Activated CD4-positive, alpha-beta T cell treated with anti-CD3 and anti-CD28 coated beads, Interleukin-2, amount 50 U/mL, for 16 hours (primary cell): ENCODE data around the gene GSK3A.
"Not testable (repeated sequence)": the region's sequence is repeated elsewhere in the genome, so short reads cannot be mapped to it uniquely, and the experiment has no call there.

Source experiments
- DNase-seq: peaks from one replicate; pipeline ENCODE4 v3.0.0-alpha.2; 2020

The GSK3A gene

DNA sequence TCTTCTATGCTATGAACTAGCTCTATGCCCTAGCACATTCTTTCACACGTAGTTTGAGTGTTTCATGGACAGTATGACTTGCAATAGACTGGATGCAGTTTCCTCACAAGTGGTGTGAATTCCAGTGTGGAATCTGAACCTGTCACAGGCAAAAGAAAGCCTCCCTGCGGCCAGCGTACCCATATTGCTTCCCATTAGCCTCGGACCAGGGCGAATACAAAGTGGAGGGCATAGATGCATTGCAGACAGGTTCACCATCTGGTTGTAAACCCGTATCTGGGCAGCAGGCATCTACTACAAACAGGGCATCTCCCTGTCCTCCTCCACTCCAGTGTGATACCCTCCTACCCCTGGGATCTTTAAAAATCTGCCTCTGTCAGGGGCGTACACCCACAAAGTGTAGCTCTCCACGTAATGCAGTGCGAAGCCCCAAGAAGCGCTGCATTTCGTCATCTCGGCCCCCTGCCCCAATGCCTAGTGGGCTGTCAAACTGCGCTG lies 25.3 kb upstream of the GSK3A start:
- no peak for DNase-seq

DNA sequence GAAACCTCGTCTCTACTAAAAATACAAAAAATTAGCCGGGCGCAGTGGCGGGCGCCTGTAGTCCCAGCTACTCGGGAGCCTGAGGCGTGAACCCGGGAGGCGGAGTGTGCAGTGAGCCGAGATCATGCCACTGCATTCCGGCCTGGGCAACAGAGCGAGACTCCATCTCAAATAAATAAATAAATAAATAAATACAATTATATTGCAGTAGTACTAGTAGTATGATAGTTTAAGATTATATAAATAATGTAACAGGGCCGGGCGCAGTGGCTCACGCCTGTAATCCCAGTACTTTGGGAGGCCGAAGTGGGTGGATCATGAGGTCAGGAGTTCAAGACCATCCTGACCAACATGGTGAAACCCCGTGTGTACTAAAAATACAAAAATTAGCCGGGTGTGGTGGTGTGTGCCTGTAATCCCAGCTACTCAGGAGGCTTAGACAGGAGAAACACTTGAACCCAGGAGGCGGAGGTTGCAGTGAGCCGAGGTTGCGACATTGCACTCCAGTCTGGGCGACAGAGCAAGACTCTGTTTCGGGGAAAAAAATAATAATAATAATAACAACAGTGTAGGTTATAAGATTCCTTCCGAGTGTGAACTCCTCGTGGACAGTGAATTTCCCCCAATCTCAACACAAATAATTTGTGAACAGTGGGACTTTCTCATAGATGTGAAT lies 24.7 kb upstream of the GSK3A start:
- not testable (repeated sequence) for DNase-seq

DNA sequence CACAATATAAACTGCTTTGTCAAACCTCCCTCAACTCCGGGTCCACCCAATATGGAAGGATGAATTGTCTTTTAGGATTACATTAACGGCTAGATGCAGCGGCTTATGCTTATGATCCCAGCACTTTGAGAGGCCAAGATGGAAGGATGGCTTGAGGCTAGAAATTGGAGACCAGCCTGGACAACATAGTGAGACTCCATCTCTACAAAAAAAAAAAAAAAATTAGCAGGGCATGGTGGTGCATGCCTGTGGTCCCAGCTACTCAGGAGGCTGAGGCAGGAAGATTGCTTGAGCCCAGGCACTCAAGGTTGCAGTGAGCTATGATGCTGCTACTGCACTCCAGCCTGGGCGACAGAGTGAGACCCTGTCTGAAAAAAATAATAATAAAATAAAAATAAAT lies 23.7 kb upstream of the GSK3A start:
- not testable (repeated sequence) for DNase-seq

DNA sequence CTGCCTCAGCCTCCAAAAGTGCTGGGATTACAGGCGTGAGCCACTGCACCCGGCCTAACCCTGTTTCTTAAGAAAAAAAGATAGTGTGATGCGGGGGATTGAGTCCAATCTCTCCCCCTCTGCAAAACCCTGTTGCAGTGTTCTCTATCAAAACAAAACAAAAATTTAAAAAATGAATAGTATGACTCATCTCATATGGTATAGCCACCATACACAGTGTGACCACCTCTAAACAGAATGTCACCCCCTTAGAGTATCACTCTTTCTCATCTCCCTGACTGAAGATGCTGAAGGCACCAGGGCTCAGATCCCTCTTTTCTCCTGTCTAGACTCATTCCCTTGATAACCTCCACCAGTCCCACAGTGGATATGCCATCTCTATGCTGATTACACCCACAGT lies 19.4 kb upstream of the GSK3A start:
- no peak for DNase-seq

DNA sequence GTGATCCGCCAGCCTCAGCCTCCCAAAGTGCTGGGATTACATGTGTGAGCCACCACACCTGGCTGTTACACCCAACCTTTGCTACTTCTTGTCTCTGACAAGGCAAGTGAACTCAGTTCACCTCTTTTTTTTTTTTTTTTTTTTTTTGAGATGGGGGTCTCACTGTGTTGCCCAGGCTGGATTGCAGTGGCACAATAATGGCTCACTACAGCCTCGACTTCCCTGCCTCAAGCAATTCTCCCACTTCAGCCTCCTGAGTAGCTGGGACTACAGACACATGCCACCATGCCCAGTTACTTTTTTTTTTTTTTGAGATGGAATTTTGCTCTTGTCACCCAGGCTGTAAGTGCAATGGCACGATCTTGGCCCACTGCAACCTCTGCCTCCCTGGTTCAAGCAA lies 15.4 kb upstream of the GSK3A start:
- not testable (repeated sequence) for DNase-seq

DNA sequence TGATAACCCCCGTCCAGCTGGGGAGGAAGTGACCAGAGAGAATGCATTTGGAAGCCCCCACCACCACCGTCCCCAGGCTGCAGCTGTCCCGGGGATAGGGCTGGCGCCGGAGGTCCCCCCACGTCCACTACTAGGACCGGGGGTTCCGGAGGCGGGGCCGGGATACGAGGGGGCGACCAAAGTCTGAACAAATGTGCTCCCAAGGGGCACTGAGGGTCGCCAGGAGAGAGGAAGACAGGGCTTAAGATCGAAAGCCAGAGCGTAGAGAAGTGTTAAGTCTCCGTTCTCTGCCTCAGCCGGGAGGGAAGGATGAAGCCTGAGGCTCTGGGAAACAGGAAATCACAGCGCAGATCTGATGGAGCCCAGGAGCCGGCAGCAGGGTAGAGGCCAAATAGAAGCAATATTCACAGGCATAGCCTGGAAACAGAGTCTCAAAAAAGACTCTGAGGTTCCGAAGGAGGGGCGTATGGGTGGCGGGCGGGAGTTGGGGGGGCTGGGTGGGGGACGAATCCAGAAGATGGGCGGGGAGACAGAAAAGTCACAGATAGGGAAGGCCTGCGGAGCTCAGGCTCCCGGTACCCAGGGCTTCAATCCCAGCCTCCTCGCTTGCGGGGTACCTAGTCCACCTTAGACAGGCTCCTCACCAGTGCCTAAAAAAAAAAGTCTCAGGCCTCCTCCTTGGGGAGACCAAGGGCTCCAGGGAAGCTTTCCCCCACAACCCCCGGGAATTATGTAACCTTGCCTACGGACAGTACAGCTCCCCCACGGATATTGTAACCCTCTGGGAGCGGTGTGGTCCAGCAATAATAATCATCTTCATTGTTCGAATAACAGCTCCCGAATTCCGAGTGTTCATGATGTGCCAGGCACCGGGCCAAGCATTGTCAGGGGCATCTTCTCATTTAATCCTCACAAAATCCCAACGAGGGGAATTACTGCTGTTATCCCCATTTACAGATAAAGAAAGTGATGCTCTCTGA lies 13.7 kb upstream of the GSK3A start:
- DNase-seq: no peak

DNA sequence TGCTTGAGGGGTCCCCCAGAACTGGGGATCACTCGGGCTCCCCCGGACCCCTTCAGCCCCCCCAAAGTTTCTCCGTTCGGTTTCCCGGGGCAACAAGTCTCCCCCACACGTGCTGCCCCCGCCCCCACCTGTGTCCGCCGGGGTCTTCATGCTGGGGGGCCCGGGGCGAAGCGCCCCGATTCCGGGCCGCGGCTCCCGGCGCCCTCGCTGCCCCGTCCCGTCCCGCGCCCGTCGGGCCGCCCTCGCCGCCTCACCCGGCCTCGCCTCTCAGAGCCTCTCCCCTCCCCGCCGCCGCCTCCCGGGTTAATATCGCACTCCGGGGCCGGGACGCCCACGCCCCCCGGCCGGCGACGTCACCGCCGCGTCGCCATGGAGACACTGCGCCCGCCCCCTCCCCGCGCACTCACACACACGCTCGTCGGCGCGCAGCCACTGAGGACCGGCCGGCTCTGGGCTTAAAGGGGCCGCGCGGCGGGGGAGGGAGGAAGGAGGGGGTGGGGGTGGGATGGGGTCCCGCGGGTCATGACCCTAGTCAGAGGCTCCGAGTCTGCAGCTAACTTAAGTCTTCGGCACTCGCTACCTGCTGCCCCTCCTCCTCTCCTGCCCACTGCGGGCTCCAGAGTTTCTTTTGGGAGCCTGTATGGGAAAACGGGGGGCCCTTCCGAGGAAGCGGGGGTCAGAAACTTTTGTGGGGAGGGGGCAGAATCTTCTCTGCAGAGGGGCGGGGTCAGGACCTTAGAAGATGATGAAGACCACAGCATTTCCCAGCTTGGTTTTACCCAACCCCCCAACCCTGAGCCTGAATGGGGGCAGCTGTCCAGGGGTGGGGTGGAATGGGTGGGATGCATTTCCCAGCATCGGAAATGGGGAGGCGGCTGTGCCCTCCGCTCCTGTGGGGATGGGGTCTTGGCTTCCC lies 12.7 kb upstream of the GSK3A start, which contains the start of gene ERF:
TSS of gene ERF (minus strand) at position 279 of the 916 bp plus-strand sequence. CDS start at position 150, 129 bp downstream.
- DNase-seq: peak; percentile 92

DNA sequence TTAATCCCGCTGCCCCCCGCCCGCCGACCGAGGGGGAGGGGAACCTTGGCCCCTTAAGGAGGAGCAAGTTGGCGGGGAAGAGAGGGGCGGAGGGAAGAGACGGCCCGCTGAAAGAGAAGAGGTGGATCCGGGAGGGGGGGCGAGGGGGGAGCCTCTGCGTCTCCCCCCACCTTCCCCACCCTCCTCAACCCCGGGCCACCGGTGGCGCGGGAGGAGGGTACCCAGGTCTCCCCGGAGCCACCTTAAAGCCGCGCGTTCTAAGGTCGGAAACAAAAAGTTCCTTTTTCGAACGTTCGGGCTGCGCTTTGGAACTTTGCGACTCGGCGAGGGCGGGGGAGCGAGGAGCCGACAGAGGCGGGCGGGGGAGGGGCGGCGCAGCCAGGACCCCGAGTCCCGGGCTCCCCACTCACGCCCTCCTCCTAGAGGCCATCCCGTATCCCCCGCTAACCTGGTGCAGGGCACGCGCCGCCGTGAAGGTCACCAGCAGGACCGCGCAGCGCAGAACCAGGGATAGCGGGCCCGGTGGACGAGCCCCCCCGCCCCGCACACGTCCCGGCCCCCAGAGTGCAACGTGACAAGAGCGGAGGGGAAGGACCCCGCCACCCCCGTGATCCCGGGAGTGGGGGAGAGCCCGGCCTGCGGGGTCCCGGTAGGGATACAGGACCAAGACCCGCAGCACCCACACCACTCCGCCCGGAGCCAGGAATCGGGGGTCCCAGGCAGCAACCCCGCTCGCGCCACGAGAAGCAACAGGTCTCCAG lies 11.9 kb upstream of the GSK3A start:
- DNase-seq: peak; percentile 70

DNA sequence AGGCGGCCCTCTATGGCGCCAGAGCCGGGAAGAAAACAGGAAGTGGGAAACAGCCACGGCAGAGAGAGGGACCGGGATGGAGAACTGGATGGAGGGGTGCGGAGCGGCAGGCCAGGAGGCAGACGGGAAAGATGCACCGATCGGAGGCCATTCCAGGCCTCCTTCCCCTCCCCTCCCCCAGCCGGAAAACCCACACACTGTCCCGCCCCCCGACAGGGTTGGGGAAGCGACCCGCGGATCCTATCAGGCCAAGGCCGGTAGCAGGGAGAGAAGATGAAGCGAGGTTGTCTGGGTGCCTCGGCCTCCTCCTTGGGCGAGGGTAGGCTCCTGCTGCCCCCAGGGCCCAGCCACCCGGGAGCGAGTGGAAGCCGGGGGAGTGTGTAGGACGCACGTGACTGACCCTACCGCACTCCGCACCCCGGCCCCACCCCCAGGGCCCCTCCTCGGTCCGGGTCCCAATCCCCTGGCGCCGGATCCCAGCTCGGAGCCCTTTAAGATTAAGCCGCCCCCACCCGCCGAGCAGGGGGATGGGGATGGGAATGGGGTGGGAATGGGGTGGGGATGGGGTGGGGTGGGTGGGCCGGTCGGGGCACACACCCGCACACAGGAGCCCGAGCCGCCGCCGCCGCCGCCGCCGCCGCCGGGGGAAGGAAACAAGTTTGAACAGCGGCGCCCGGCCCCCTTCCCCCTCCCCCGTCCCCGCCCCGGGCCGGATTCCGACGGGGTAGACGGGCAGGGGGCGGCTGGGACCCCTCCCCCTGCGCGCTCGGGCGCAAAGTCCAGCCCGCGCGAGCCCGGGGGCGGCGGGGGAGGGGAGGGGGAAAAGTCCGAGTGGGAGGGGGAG lies 11.1 kb upstream of the GSK3A start:
- peak; percentile 64 for DNase-seq

DNA sequence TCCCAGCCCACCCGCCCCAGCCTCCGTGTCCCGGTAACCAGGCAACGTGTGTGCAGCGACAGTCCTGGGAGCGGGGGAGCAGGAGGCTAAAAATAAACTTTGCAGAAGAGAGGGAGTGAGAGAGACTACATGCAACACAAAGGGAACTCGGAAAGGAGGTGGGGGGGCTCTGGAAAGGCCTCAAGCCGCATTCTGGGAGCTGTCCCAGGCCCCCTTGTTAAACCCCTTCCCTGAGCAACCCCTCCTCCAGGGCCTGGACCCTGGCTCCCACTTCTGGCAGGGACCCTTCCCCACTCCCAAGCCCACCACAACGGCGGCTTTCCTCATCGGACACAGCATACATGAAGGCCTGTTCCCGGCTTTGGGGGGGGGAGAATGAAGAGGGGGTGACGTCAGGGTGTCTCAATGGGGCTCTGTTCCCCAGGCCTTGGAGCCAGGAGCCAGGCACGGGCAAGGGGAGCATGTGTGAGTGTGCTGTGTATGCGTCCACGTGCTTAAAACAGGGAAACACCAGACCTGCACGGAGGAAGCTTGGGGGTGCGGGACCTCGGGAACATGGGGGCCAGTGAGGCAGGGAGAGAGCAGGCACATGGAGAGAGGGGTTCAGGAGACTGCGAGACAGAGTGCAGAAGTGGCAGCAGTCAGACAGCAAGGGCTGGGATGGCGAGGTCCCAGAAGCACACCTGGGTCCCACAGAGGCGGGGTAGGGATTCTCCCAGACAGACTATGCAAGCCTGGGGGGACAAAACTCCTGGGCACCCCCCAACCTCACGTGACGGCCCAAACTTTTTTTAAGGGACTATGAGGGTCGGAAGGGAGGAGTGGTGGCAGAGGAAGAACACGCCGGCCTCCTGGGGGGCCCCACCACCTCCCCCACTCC lies 10.2 kb upstream of the GSK3A start:
- no peak for DNase-seq

DNA sequence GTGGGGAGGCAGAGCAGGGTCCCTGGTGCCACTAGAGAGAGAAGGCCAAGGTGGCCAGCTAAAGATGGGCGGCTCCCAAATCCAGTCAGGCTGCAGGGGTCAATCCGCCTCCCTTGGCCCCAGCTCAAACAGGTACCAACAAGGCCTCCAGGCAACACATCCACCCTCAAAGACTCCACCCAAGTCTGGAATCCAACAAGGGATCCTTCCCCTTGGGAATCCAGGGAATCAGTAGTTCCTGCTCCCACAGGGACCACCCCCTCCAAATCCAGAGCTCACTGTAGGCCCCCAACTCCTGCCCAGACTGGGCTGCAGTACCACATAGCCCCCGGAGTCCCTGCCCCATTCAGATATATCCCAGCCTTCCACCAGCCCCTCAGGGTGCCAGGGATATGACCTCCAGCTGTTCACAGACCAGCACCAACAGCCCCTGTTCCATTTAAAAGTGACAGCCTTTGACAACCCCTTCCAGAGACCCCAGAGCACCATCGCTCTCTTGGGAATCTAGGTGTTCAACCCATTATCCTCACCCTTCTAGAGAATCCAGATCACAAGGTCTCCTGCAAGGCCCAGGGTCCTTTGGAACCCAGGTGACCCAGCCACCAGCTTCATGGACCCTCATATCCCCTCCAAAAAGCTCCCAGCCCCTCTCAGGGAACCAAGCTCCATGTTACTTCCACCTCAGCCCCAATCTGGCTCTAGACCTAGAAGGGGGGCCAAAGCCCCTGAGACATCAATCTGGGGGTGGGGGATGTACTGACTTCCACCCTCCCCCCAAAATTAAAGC lies 9.4 kb upstream of the GSK3A start:
- DNase-seq: no peak

DNA sequence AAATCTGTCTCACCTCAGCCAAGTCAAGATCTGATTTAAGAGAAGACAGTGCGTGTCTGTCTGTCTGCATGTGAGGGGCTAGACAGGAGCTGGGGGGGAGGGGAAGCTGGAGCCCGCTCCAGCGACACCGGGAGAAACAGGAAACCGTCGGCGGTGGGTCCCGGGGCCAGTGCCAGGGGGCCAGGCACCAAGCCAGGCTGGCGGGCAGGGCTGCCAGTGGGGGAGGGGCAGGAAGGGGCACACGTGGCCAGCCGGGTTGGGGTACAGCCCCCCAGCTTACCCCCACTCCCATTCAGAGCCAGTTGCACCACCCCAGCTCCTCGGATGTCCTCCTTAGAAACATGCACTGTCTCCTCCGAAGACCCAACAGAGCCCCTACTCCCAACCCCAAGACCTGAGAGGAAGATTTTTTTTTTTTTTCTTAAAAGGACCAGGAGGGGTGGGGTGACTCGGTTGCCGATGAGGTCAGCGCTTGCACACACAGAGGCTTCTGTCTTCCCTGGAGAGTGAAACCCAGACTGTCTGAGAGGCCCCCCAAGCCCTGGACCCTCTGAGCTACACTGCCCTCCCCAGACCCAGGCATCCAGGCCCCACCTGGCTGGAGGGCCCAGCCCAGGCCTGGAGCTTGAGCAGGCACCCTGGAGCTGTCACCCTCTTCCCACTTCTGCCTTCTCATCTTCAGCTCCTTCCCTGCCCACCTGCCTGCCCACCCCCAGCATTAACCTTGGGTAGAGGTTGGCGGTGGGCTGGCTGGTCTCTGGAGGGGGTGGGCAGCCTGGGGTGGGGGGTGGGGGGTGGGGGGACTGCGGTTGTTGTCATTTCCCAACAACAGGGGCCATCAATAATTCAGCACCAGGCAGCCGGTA lies 8.5 kb upstream of the GSK3A start:
- DNase-seq: no peak

DNA sequence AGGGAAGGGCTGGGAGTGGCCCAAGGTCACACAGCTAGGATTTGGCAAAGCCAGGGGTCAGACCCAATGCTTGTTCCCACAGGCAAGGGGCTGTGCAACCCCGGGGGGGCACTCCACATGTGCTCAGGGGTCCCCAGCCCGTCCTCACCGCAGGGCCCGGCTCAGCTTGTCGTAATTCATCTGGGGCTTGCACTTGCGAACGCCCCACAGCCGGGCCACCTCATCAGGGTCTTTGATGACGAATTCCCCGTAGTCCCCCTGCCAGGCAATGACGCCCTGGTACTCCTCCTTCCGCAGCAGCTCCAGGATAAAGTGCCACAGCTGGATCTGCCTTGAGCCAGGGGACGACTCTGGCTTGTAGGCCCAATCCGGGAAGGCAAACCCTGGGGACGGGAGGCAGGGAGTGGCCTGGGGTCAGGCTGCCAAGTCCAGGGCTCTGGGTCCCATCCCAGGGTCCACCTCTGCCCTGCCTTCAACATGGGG lies 7.8 kb upstream of the GSK3A start:
- no peak for DNase-seq

DNA sequence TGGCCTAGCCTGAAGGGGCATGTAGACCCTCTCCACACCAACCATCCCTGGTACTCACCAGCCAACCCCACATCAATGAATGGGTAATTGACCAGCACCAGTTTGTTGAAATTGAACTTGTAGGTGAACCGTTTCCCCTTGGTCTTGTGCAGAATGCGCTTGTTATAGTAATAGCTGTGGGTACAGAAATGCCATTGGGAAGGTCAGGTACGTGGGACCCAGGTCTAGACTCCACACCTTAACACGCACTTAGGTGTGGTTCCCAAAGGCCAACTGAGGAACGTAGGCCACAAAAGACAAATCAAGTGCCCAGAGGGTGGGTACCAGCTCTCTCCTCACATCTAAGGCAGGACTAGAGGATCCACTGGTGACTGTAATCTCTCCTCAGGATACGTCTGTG lies 7.4 kb upstream of the GSK3A start:
- DNase-seq: no peak

DNA sequence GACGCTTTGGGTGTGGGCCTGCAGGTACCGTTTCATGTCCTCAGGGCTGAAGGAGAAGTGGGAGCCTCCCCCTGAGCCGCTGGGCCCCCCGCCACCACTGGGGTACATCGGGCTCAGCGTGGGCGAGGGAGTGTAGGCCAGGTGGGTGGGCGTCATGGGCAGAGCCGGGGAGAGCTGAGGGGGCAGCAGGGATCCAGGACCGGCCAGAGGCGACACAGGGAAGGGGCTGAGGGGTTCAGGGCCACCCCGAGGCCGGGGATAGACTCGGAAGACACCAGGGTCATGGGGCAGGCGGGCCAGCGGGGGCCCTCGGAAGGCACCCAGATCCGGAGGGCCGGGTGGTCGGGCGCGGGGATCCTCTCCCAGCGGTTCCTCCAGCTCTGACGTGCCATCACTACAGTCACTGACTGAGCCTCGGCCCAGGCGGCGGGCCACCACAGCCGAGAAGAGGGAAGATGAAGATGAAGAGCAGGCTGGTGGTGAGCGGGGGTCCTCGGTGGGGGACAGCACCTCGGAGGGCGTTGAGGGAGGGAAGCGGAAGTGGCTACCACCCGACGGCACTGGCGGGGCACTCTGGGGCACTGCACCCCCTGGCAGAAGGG lies 6.8 kb upstream of the GSK3A start:
- DNase-seq: no peak

DNA sequence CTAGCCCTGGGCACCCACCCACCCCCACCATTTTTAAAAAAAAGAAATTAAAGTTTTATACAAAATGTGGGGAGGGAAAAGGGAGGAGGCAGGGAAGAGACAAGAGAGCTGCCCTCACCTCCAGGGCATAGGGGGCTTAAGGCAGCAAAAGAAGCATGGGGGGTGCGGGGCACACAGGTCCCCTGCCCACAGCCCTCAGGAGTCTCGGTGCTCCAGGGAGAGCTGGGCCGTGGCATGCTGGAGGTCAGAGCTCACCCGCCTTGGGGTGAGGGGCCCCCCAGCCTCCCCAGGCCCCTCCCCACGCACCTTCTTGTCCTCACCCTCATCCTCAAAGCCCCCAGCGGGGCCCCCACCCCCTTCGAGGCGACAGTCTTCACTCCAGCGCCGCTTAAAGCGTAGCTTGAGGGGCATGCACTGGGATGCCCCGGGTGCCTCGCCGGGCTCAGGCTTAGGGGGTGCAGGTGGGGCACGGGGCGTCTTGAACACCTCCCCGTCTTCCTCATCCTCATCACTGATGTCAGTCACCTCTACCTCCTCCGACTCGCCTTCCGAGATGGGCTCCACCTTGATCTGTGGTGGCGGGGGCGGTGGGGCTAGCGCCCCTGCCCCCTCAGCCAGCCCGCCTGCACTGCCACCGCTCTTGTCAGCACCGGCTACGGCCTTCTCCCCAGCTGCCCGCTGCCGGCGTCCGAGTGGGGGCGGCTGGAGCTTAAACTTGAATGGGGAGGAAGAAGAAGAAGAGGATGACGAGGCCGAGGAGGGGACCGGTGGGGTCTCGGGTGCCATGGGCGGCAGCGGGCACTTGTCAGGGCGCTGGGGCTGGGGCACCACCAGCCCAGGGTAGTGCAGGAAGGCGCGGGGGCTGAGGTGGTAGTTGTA lies 6.1 kb upstream of the GSK3A start:
- no peak for DNase-seq
